Measurements from ENCODE around the gene TMEM186.

The TMEM186 gene

GRCh38 chr16:8819411-8820034, 22.1 kb upstream of the TMEM186 start:
- no peak for TF ChIP-seq CTCF (IDR thresholded peaks at IDR 0.05)
- no peak for DNase-seq (ENCODE audit: low spot score)
- H3K4me3 ChIP-seq: no peak overlapping the region

GRCh38 chr16:8818504-8819270, 21.2 kb upstream of the TMEM186 start:
- TF ChIP-seq CTCF (IDR thresholded peaks at IDR 0.05): no peak
- Histone ChIP-seq H3K4me3 (no peak overlapping the region), H3K27ac (no peak overlapping the region)
- no peak for DNase-seq (ENCODE audit: low spot score)

More at GRCh38 chr16:8819411-8820034, 22.1 kb upstream of the TMEM186 start:
- no peak overlapping the region for H3K27ac ChIP-seq

- no peak for TF ChIP-seq CTCF (IDR thresholded peaks at IDR 0.05)
- DNase-seq (ENCODE audit: low spot score): no peak
- H3K27ac ChIP-seq: no peak overlapping the region
- no peak overlapping the region for H3K4me3 ChIP-seq
Observed at GRCh38 chr16:8816967-8817655, 19.7 kb upstream of the TMEM186 start.

GRCh38 chr16:8814095-8814806, 16.8 kb upstream of the TMEM186 start:
- Histone ChIP-seq H3K4me3 (no peak overlapping the region), H3K27ac (no peak overlapping the region)
- DNase-seq (ENCODE audit: low spot score): no peak
- no peak for TF ChIP-seq CTCF (IDR thresholded peaks at IDR 0.05)

- DNase-seq (ENCODE audit: low spot score): no peak
- no peak overlapping the region for H3K27ac ChIP-seq
- TF ChIP-seq CTCF (IDR thresholded peaks at IDR 0.05): no peak
Observed at GRCh38 chr16:8812162-8812843, 14.9 kb upstream of the TMEM186 start.

GRCh38 chr16:8808613-8809353, 11.3 kb upstream of the TMEM186 start:
- Histone ChIP-seq H3K27ac (no peak overlapping the region), H3K4me3 (no peak overlapping the region)
- DNase-seq (ENCODE audit: low spot score): no peak
- no peak for TF ChIP-seq CTCF (IDR thresholded peaks at IDR 0.05)

More at GRCh38 chr16:8812162-8812843, 14.9 kb upstream of the TMEM186 start:
- no peak overlapping the region for H3K4me3 ChIP-seq

All from coronary artery (tissue), 2 donors.